Activated CD8-positive, alpha-beta memory T cell treated with anti-CD3 and anti-CD28 coated beads for 1 hour (primary cell): ENCODE results near the gene KANSL1.

Experiments
- DNase-seq, 2 donors: peaks; one replicate each; pipeline ENCODE4 v3.0.0-alpha.2; 2020; ENCODE audit warnings: low read depth in 1 of 2; ENCODE audit errors: extremely low read depth in 1 of 2

Gene KANSL1

GRCh38 chr17:46045639-46046038, 147.6 kb downstream of the KANSL1 start:
- no peak for DNase-seq

DNA sequence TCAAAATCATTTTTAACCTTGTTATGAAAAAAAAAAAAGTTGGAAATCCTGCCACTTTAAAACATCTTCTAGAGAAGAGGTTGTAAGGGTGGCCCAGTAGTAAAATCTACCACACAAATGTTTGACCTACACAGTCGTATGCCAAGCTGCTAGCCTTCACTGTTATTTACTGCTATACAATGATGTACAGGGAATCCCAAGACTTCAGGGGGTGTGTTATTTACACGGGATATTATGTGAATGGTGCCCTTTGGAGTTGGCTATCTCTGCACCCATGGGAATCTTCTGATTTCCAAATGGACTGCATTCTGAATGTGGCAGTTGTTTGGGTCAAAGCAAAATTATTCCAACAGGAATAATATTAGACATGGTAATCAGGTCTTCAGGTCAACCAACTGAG, 148.2 kb downstream of the KANSL1 start:
- DNase-seq: no peak

DNA sequence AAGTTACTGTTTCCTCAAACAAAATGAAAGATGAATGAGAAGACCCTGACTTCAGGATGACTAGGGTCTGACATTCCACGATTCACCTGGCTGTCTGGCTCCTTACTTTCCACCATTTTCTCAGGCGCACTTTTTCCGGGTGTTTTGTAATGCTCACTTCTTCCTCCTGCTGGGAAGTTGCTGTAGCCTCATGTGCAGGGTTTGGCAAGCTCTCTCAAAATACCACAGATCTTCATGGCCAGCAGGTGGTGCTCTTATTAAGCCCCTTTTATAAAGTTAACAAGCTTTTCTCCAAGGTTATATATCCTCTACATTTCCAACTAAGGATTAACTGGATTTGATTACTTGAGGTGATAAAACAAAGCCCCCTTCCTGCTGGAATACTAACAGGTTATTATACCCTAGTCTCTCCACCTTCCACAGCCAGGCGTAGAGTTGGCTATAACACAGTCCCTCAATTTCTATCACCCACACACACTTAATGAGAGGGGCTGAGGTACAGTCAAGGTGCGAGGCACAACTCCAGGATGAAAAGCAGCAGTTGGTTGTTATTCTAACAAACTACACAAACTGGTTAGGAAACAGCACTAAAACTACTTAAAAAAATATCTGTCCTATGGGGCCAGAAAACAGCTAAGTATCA, 148.8 kb downstream of the KANSL1 start:
- peak in 1 of 2 donors; percentile 23 for DNase-seq

DNA sequence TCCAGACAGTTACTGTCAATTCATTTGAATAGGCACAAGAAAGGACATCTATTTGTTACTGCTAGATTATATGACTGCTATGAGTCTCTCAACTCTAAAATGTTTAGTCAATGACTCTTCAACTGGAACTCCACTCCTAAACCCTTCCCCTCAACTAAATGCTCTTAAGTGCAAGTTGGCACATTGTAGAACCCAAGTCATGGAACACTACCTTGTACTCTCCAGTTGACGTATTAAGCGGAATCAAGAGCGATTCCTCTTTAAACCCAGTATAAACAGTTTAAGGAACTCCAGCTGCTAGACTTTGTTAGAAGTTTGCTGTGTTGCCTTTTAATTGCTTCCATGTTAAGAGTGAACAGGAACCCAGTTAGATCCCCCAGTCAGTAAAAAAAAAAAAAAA, 149.6 kb downstream of the KANSL1 start:
- DNase-seq: no peak

DNA sequence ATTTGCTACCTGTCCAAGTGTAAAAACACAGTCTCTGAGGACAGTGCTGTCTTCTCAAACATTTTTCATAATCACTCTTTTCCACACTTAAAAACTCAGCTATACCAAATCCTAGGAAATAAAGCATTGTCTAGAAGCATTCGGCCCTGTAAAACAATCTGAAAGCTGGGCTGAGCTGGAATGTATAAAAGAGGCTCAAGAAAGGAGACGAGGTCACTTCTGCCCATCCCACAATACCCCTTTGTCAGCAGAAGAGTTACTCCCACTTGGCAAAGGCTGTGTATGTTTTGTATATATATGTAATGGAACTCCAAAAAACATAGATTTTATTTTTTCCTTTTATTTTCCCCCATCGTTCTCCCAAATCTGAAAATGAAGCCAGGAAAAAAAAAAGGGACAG, 150.3 kb downstream of the KANSL1 start:
- no peak for DNase-seq

GRCh38 chr17:46042246-46042645, 151.0 kb downstream of the KANSL1 start:
- no peak for DNase-seq

DNA sequence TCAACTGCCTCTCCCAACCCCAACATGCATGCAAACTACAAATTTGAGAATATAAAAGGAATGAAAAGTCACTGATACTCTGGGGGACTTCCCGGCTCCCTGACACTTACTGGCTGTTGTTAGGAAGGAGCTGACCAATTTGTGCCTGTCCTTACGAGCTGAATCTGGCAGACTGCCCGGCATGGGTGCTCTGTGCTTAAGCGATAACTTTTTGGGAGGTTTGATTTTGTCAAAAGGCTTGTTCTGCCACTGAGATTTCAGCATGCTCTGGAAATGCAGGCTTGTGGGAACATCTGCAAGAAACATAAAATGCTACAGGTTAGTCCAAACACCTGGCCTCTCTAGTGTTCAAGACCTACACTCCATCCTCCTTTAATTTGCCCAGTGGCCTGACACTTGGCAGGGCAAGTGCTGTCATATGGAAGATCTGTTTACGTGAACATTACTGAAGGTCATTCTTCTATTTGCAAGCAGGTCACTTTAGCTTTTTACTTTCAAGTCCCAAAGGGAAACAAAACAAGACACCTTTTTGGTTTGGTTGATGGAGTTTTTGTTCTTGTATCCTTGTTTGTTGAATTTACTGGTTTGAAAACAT, 153.5 kb downstream of the KANSL1 start:
- DNase-seq: no peak

DNA sequence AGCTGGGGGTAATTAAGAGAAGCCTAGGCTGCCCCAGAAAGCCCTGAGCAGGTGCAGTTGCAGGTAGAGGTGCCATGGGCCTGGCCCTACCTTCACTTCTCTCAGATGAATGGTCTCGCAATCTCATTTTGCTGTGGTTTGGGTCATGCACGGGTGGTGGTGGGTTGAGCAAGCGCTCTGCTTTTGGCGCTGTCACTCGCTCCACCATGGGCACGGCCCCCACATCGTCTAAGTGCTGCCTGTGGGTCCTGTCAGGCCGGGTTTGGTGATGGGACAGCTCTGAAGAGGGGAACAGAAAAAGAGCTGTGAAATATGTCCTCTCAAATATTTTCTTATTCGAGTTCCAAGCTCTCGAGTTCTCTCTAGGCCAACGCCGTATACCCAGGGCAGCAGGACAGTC, 154.3 kb downstream of the KANSL1 start:
- no peak for DNase-seq

GRCh38 chr17:46038414-46038813, 154.8 kb downstream of the KANSL1 start:
- DNase-seq: no peak

- DNase-seq: no peak
These were observed 155.4 kb downstream of the KANSL1 start for GRCh38 chr17:46037722-46038255.

DNA sequence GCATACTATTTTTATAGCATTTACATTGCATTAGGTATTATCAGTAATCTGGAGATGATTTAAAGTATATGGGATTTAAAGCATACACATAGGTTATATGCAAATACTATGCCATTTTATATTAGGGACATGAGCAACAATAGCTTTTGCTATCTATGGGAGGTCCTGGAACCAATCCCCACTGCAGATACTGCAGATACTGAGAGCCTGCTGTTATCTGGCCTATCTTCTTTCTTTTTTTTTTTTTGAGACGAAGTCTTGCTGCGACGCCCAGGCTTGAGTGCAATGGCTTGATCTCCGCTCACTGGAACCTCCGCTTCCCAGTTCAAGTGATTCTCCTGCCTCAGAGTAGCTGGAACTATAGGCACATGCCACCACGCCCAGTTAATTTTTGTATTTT, 156.7 kb downstream of the KANSL1 start:
- DNase-seq: no peak

DNA sequence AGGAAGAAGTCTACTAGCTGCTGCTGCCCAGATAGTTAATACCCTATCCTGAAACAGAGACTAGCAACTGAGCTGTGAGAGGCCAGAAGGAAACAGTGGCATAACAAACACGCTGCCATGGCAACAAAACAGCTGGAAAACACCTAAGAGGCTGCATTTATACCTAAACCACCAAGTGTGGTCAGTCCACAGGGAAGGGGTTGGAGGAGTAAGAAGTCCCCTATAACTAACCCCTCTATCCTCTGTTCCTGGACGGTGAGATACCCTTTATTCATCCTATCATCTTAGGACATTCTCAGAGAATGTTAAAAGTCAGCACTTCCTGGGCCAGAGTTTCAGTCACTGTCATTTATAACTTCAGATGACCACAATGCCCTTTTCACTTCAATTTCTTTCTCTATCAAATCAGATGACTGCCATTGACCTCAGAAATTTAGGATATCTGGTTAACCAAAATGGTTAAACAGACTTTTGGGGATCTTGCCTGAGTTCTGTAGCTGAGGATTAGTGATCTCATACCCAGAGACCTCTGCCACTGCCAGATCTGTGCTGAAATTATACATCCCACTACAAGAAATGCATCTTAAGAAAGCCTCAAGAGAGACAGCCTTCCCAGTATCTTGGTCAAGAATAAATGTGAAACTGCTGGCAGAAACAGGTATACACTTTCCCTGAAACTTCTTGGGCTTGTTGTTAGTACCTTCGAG, 158.0 kb downstream of the KANSL1 start:
- DNase-seq: no peak

DNA sequence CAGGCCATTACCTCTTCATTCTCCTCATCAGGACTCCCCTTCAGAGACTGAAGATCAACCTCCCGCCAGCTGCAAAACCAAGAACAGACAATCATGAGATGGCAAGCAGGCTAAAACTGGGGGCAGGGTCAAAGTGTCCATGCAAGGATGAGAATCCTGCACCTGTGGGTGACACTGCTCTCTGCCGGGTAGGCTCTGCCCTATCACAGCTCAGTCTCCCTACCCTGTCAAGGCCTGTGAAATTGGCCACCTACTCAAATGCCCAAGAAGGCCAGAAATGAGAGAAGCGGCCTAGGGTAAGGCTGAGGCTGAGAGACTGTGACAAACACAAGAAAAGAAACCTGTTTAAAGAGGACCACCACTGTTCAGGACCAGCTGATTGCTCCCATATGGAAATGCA, 159.8 kb downstream of the KANSL1 start:
- no peak for DNase-seq

GRCh38 chr17:46032909-46033308, 160.3 kb downstream of the KANSL1 start:
- no peak for DNase-seq

DNA sequence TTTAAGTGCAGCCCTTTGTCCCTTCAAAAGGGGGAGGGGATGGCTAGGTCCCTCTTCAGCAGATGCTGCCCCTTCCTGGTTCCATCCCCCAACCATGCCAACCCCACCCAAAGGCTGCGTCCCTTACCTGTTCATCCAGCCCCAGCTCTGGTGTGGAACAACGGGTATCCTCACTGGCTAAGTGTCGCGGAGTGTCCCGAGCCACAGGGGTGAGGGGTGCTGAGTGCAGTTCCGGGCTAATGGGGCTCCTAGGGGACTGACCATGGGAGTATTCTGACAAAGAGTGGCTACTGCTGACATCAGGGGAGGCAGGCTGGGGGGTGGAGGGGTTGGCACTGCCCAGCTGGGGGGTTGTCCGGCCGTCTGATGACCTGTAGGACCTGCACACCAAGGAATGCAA, 161.3 kb downstream of the KANSL1 start:
- no peak for DNase-seq

DNA sequence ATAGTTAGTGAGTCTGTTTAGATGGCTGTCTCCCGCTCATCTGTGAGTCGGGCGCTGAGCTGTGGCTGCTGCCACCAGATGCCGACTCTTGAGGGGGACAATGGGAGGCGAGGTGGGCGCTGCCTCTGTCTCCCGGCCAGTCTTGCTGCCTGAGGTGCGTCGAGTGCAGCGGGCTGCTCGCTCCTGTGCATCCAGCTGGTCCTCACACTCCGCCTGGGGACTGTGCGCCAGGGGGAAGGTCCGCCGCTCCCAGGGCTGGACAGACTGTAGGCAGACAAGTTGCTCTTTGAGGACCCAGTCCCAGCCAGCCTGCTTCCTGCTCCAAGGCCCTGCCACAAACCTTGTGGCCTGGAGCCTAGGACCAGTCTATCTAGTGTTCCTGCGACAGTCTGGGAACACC, 161.8 kb downstream of the KANSL1 start:
- no peak for DNase-seq

- no peak for DNase-seq
These were observed 162.5 kb downstream of the KANSL1 start for GRCh38 chr17:46030752-46031151.

DNA sequence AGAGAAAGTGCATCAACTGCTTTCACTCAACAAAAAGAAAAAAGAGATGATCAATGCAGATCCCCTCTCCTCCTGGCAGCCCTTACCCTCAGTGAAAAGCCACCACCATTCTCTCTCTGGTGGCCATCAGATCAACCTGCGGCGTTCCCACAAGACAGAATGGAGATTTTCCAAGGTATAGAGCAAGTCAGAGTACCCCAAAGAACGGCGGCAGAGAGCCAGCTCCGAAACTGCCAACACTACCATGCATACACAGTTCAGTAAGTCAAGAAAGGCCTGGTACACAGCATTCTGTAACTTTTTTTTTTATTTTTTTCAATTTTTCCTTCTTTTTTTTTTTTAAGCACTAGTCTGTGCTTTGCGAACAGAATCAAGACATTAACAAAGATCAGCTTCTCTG, 163.6 kb downstream of the KANSL1 start:
- no peak for DNase-seq

GRCh38 chr17:46028981-46029565, 164.2 kb downstream of the KANSL1 start:
- DNase-seq: no peak

GRCh38 chr17:46028374-46028773, 164.9 kb downstream of the KANSL1 start:
- no peak for DNase-seq

DNA sequence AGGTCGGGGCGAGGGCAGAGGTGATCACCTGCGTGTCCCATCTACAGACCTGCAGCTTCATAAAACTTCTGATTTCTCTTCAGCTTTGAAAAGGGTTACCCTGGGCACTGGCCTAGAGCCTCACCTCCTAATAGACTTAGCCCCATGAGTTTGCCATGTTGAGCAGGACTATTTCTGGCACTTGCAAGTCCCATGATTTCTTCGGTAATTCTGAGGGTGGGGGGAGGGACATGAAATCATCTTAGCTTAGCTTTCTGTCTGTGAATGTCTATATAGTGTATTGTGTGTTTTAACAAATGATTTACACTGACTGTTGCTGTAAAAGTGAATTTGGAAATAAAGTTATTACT, 165.3 kb downstream of the KANSL1 start:
- no peak for DNase-seq
